HFF-Myc (cell line): ENCODE results near the gene NFKBIL1.
A peak's percentile ranks its signal among the peaks of the same experiment; 100 is the strongest.

ENCODE experiments used
- DNase-seq: peaks from one replicate; pipeline ENCODE4 v3.0.0-alpha.2; 2011; ENCODE audit warnings: low read depth; ENCODE audit errors: extremely low read depth
- H3K4me3 ChIP-seq: replicated peaks from 2 replicates; pipeline ENCODE4 v1.5.1; 2011; ENCODE audit warnings: low read depth, mild to moderate bottlenecking, control low read depth, low read length
- CTCF ChIP-seq: IDR thresholded peaks from 2 replicates; pipeline ENCODE4 v1.5.1; 2012; ENCODE audit warnings: mild to moderate bottlenecking, low read depth, low read length, control low read depth; ENCODE audit errors: missing control alignments

NFKBIL1 gene

GRCh38 chr6:31535538-31536324 lies 11.7 kb upstream of the NFKBIL1 start:
- no peak for TF ChIP-seq CTCF
- no peak for DNase-seq
- no peak overlapping the region for H3K4me3 ChIP-seq

- no peak for TF ChIP-seq CTCF
- H3K4me3 ChIP-seq, result peak overlapping the region; percentile 81
- DNase-seq, result no peak
Measured at GRCh38 chr6:31538805-31539400, 8.5 kb upstream of the NFKBIL1 start.

- TF ChIP-seq CTCF, result no peak
Measured at GRCh38 chr6:31540640-31541039, 6.8 kb upstream of the NFKBIL1 start.

GRCh38 chr6:31541059-31541657 lies 6.2 kb upstream of the NFKBIL1 start:
- no peak for DNase-seq
- H3K4me3 ChIP-seq, result peak overlapping the region; percentile 81
- TF ChIP-seq CTCF, result no peak

More at GRCh38 chr6:31540640-31541039, 6.8 kb upstream of the NFKBIL1 start:
- DNase-seq, result no peak
- H3K4me3 ChIP-seq, result peak overlapping the region; percentile 81

DNA sequence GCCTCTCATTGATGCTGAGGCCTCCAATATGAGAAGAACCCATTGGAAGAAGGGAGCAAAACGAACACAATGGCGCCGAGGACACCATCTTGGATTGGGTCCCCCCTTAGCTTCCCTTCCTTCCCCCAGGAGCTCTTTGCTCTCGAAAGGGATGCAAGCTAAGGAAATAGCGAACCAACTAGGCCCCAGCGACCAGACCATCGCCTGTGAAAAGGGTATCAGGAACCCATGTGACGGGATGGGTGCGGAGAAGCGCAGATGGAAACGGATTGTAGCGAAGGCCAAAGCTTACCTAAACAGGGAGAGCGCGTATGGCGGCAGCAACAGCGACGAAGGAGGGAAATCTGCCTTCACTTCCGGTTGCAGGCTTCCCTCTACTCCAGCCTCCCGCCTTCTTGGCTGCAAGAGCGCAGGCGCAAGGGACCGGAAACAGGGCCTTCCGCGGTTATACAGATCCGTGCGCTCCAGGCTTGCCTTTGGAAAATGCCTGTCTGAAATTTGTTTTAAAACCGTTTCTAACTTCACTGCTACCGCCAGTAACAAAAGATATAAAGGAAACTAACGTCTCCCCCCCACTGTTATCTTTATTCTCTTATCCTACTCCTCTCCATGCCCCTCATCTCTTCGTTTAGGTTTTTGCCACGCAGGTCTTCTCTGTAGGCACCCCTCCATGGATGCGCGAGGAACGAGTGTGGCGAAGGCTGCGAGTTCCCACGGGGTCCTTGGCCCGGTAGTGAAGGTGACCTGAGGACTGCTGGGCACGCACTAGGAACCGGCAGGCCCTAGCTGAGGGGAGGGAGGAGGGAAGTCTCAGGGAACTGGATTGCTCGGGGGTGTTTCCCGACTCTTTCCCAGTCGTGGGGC lies 5.5 kb upstream of the NFKBIL1 start, which contains the start of gene DDX39B:
Gene DDX39B (minus strand): TSS at position 346 of the 864 bp plus-strand sequence. CDS start 1,471 bp downstream, outside the sequence.
- TF ChIP-seq CTCF, result no peak
- DNase-seq, result peak; percentile 92
- H3K4me3 ChIP-seq, result peak within 1 kb of the TSS; percentile 81

- TF ChIP-seq CTCF, result no peak
- DNase-seq, result no peak
- no peak overlapping the region for H3K4me3 ChIP-seq
Measured at GRCh38 chr6:31543639-31544038, 3.8 kb upstream of the NFKBIL1 start.
